Sigmoid colon (tissue), 7 donors: Measurements from ENCODE around the gene OPCML. TPM values are rescaled to one million over a fixed set of nuclear protein-coding genes. Genes with fewer than 3 reads are reported as not detected.

ENCODE experiments used
- DNase-seq: peaks from one replicate; pipeline ENCODE4 v3.0.0-alpha.2; 2019
- H3K27ac ChIP-seq, 4 donors: fragments of 200-600 bp; sonication (generic); one replicate each; pipeline ENCODE4 v1.5.1; 2016 to 2019; ENCODE audit warnings: mild to moderate bottlenecking in 1 of 4
- H3K27me3 ChIP-seq, 3 donors: fragments of 200-600 bp; sonication (generic); one replicate each; pipeline ENCODE4 v1.5.1; 2019; ENCODE audit warnings: mild to moderate bottlenecking in 1 of 3
- H3K36me3 ChIP-seq, 4 donors: fragments of 200-600 bp; sonication (generic); one replicate each; pipeline ENCODE4 v1.5.1; 2016 to 2019
- H3K4me1 ChIP-seq, 4 donors: fragments of 200-600 bp; sonication (generic); one replicate each; pipeline ENCODE4 v1.5.1; 2017 to 2019
- H3K4me3 ChIP-seq, 4 donors: fragments of 200-600 bp; sonication (generic); one replicate each; pipeline ENCODE4 v1.5.1; 2017 to 2019; ENCODE audit warnings: mild to moderate bottlenecking in 2 of 4, moderate library complexity in 1 of 4
- H3K9me3 ChIP-seq, 4 donors: fragments of 200-600 bp in 3 of 4; sonication (generic) in 3 of 4; one replicate each; pipeline versions ENCODE4 v1.5.1 to v1.6.1; 2013 to 2019
- CTCF ChIP-seq, 4 experiments: fragments of 450-650 bp in 3 of 4; fragments of 200-600 bp in 1 of 4; IDR thresholded peaks; one replicate each; pipeline ENCODE4 v1.5.1; 2016 to 2019; ENCODE audit warnings: antibody characterized with exemption in 4 of 4, mild to moderate bottlenecking in 3 of 4, moderate library complexity in 2 of 4
- EP300 ChIP-seq, 4 donors: sonication (generic); formaldehyde crosslinking; IDR thresholded peaks; one replicate each; pipeline ENCODE4 v1.6.1; 2017; ENCODE audit warnings: antibody characterized with exemption in 4 of 4
- POLR2A ChIP-seq, 2 donors: fragments of 450-650 bp; IDR thresholded peaks; one replicate each; pipeline ENCODE4 v1.6.1; 2016; ENCODE audit warnings: antibody characterized with exemption in 2 of 2, mild to moderate bottlenecking in 2 of 2, moderate library complexity in 2 of 2
- POLR2AphosphoS5 ChIP-seq, 4 donors: sonication (generic); formaldehyde crosslinking; IDR thresholded peaks; one replicate each; pipeline ENCODE4 v1.6.1; 2017; ENCODE audit warnings: antibody characterized with exemption in 4 of 4
- WGBS, 2 donors: extraction: QIAGEN DNeasy Blood & Tissue Kit; methylation state at CpG; one replicate each; pipeline ENCODE4 v1.1.7; 2013; 5-methylcytosine and 5-hydroxymethylcytosine counted together
- intact Hi-C: fragments of 100-400 bp; cut with DNase I; formaldehyde crosslinking; loops from one replicate; pipeline ENCODE4 v1.15.1; 2023
- polyA plus RNA-seq, 3 donors: library from polyadenylated mRNA; stranded (reverse); fragments of 200-250 nt; gene quantifications; one replicate each; pipeline ENCODE4 v1.2.3, GENCODE V29; 2013
- total RNA-seq, 4 donors: library from RNA; depleted of rRNA; stranded (reverse); fragments of >200 nt; gene quantifications; one replicate each; pipeline ENCODE4 v1.1.0, GENCODE V29; 2016
- donor health status: healthy with polysubstance abuse.
- donor health status: Bipolar disorder and iron deficiency.
- donor health status: healthy.

OPCML gene
- total and polyA plus RNA-seq, 7 donors = under 0.01 to 0.14 (median 0.03) TPM; not detected in 4

- no peaks in the 10 kb centered on the region for H3K9me3 ChIP-seq
- no peak overlapping the region for H3K4me3 ChIP-seq
- no peaks in the 10 kb centered on the region for H3K36me3 ChIP-seq
- H3K4me1 ChIP-seq = no peaks in the 10 kb centered on the region
- 51 to 59% methylated on average over 4 of the region's 4 CpGs for WGBS, 2 donors
- H3K27ac ChIP-seq = no peak overlapping the region
- TF ChIP-seq POLR2AphosphoS5 (IDR thresholded peaks at IDR 0.05) (no peak), POLR2A (IDR thresholded peaks at IDR 0.05) (no peak), CTCF (IDR thresholded peaks at IDR 0.05) (no peak), EP300 (IDR thresholded peaks at IDR 0.05) (no peak)
- peaks cover 0 to 9% (median 0%) of the 10 kb centered on the region in 3 donors for H3K27me3 ChIP-seq
- no peak for DNase-seq
- intact Hi-C loops = no loop called here
Measured at GRCh38 chr11:132937016-132937415, 595.3 kb downstream of the OPCML start.

DNA sequence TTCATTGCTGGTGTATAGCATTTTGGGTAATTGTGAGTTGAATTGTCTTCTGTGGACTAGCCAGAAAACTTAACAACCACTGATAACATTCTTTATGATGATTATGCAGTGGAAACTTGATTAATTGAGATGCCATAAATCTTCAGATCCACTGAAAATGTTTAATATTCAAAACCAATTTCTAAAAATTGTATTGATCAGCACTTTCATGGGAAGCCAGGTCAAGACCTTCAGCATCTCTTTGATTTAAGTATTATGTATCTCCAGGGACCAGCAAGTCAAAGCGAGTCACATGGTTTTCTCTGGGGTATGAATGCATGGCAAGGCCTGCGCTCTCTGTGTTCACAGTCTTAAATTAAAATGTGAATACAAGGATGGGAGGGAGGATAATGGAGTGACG lies 596.9 kb downstream of the OPCML start:
- H3K36me3 ChIP-seq = no peaks in the 10 kb centered on the region
- DNase-seq = no peak
- intact Hi-C loops = no loop called here
- H3K27me3 ChIP-seq = no peaks in the 10 kb centered on the region
- WGBS, 2 donors = 87 to 91% methylated on average over 3 of the region's 3 CpGs
- H3K27ac ChIP-seq = no peak overlapping the region
- TF ChIP-seq POLR2A (IDR thresholded peaks at IDR 0.05) = no peak
- no peak for TF ChIP-seq EP300 (IDR thresholded peaks at IDR 0.05)
- TF ChIP-seq POLR2AphosphoS5 (IDR thresholded peaks at IDR 0.05) = no peak
- TF ChIP-seq CTCF (IDR thresholded peaks at IDR 0.05) = no peak
- no peaks in the 10 kb centered on the region for H3K9me3 ChIP-seq
- H3K4me1 ChIP-seq = no peaks in the 10 kb centered on the region
- H3K4me3 ChIP-seq = no peak overlapping the region

GRCh38 chr11:132933703-132934102 lies 598.6 kb downstream of the OPCML start:
- H3K36me3 ChIP-seq = no peaks in the 10 kb centered on the region
- 87 to 93% methylated on average over 3 of the region's 3 CpGs for WGBS, 2 donors
- H3K27ac ChIP-seq = no peak overlapping the region
- no peak overlapping the region for H3K4me3 ChIP-seq
- intact Hi-C loops = no loop called here
- no peaks in the 10 kb centered on the region for H3K27me3 ChIP-seq
- H3K9me3 ChIP-seq = peaks cover 0 to 6% (median 0%) of the 10 kb centered on the region in 4 donors
- H3K4me1 ChIP-seq = no peaks in the 10 kb centered on the region
- TF ChIP-seq POLR2A (IDR thresholded peaks at IDR 0.05) = no peak
- no peak for TF ChIP-seq POLR2AphosphoS5 (IDR thresholded peaks at IDR 0.05)
- TF ChIP-seq EP300 (IDR thresholded peaks at IDR 0.05) = no peak
- TF ChIP-seq CTCF (IDR thresholded peaks at IDR 0.05) = no peak
- no peak for DNase-seq

- intact Hi-C loops = no loop called here
- WGBS, 2 donors = 55 to 76% methylated on average over 3 of the region's 3 CpGs
- TF ChIP-seq POLR2AphosphoS5 (IDR thresholded peaks at IDR 0.05) (no peak), CTCF (IDR thresholded peaks at IDR 0.05) (no peak), POLR2A (IDR thresholded peaks at IDR 0.05) (no peak), EP300 (IDR thresholded peaks at IDR 0.05) (no peak)
- no peak overlapping the region for H3K4me3 ChIP-seq
- H3K27me3 ChIP-seq = no peaks in the 10 kb centered on the region
- no peak for DNase-seq
- H3K9me3 ChIP-seq = peaks cover 0 to 6% (median 0%) of the 10 kb centered on the region in 4 donors
- H3K27ac ChIP-seq = no peak overlapping the region
- H3K4me1 ChIP-seq = no peaks in the 10 kb centered on the region
- no peaks in the 10 kb centered on the region for H3K36me3 ChIP-seq
Measured at GRCh38 chr11:132925825-132926469, 606.4 kb downstream of the OPCML start.

GRCh38 chr11:132921597-132921996 lies 610.7 kb downstream of the OPCML start:
- 89 to 94% methylated on average over 6 of the region's 6 CpGs for WGBS, 2 donors
- Histone ChIP-seq H3K4me1 (no peaks in the 10 kb centered on the region), H3K4me3 (no peak overlapping the region), H3K36me3 (no peaks in the 10 kb centered on the region), H3K9me3 (no peaks in the 10 kb centered on the region), H3K27me3 (no peaks in the 10 kb centered on the region), H3K27ac (no peak overlapping the region)
- intact Hi-C loops = no loop called here
- DNase-seq = no peak
- TF ChIP-seq EP300 (IDR thresholded peaks at IDR 0.05) = no peak
- TF ChIP-seq CTCF (IDR thresholded peaks at IDR 0.05) = no peak
